B cell (primary cell): ENCODE results near the gene THADA. TPM values are rescaled to one million over a fixed set of nuclear protein-coding genes. Genes with fewer than 3 reads are reported as not detected.

Source experiments
- ATAC-seq: fragments of 200-7000 bp; cut with Tn5 transposase; one replicate; pipeline ENCODE4 v1.10.0; 2021; ENCODE audit warnings: low read depth, mild to moderate bottlenecking, moderate number of reproducible peaks, moderate library complexity
- CTCF ChIA-PET: fragments of 350-600 bp; sonication (Branson Sonifier 250); formaldehyde crosslinking; loops from one replicate; lab custom pipeline; 2021; ENCODE audit warnings: antibody characterized with exemption, inconsistent platforms; lab: Charles Lee
- POLR2A ChIA-PET: fragments of 350-600 bp; sonication (Branson Sonifier 250); formaldehyde crosslinking; loops from one replicate; lab custom pipeline; 2021; ENCODE audit warnings: antibody characterized with exemption; lab: Charles Lee
- DNase-seq: peaks from one replicate; pipeline ENCODE4 v3.0.0; 2013
- H2AFZ ChIP-seq: 2 replicates; pipeline ENCODE4 v1.6.1; 2012; ENCODE audit warnings: mild to moderate bottlenecking, low read depth, low read length; ENCODE audit not compliant: insufficient read depth, poor library complexity, severe bottlenecking
- H3K27ac ChIP-seq, 2 donors: 1 replicate in 1 of 2; 2 replicates in 1 of 2; pipeline ENCODE4 v1.5.1; 2012 to 2013; ENCODE audit warnings: low read length in 2 of 2, mild to moderate bottlenecking in 2 of 2, moderate library complexity in 1 of 2
- H3K27me3 ChIP-seq, 4 experiments: fragments of 200-600 bp in 1 of 4; sonication (generic) in 1 of 4; replicated peaks in 1 of 4; 1 replicate in 2 of 4; 2 replicates in 2 of 4; pipeline versions ENCODE4 v1.6.1 to v1.7.0; 2013 to 2016; ENCODE audit warnings: low read length in 3 of 4, mild to moderate bottlenecking in 2 of 4, mixed read lengths in 1 of 4, moderate library complexity in 1 of 4; ENCODE audit not compliant: insufficient read depth in 4 of 4, control insufficient read depth in 3 of 4; ENCODE audit errors: control extremely low read depth in 1 of 4
- H3K36me3 ChIP-seq, 2 experiments: replicated peaks in 1 of 2; 1 replicate in 1 of 2; 2 replicates in 1 of 2; pipeline versions ENCODE4 v1.6.1 to v1.7.1; 2013; ENCODE audit warnings: low read length in 1 of 2; ENCODE audit not compliant: insufficient read depth in 2 of 2, control insufficient read depth in 1 of 2; ENCODE audit errors: control extremely low read depth in 1 of 2, extremely low read depth in 1 of 2
- H3K4me1 ChIP-seq, 2 donors: fragments of 200-600 bp in 1 of 2; sonication (generic) in 1 of 2; 1 replicate in 1 of 2; 2 replicates in 1 of 2; pipeline versions ENCODE4 v1.5.1 to v1.6.1; 2013 to 2017; ENCODE audit warnings: low read length in 2 of 2; ENCODE audit not compliant: control insufficient read depth in 2 of 2, insufficient read depth in 2 of 2
- H3K4me2 ChIP-seq: replicated peaks from 2 replicates; pipeline ENCODE3; 2012; ENCODE audit warnings: mild to moderate bottlenecking, low read depth, low read length; ENCODE audit not compliant: poor library complexity, severe bottlenecking
- H3K4me3 ChIP-seq, 5 experiments: fragments of 200-600 bp in 1 of 5; sonication (generic) in 1 of 5; 1 replicate in 3 of 5; 2 replicates in 2 of 5; pipeline versions ENCODE4 v1.5.1 to v1.7.0; 2011 to 2016; ENCODE audit warnings: low read length in 4 of 5, mild to moderate bottlenecking in 4 of 5, low read depth in 2 of 5, control low read depth in 1 of 5, moderate library complexity in 1 of 5; ENCODE audit not compliant: insufficient read depth in 1 of 5; ENCODE audit errors: control extremely low read depth in 1 of 5, extremely low read depth in 1 of 5
- H3K79me2 ChIP-seq: fragments of 200-600 bp; sonication (generic); one replicate; pipeline ENCODE4 v1.6.0; 2016; ENCODE audit warnings: low read length; ENCODE audit not compliant: control insufficient read depth, insufficient read depth
- H3K9ac ChIP-seq: fragments of 200-600 bp; sonication (generic); 2 replicates; pipeline ENCODE4 v1.6.1; 2017; ENCODE audit warnings: mild to moderate bottlenecking, low read length, moderate library complexity
- H3K9me3 ChIP-seq, 3 donors: one replicate each; pipeline versions ENCODE4 v1.6.1 to v1.7.1; 2013; ENCODE audit warnings: low read length in 2 of 3; ENCODE audit not compliant: control insufficient read depth in 2 of 3, insufficient read depth in 1 of 3; ENCODE audit errors: control extremely low read depth in 1 of 3
- H4K20me1 ChIP-seq: 2 replicates; pipeline ENCODE4 v1.6.0; 2012; ENCODE audit warnings: mild to moderate bottlenecking, low read length; ENCODE audit not compliant: insufficient read depth, control insufficient read depth, poor library complexity, severe bottlenecking
- H3K27ac Mint-ChIP-seq: one replicate; pipeline ENCODE4 v1.8.0; 2021; ENCODE audit warnings: mixed read lengths
- H3K27me3 Mint-ChIP-seq: one replicate; pipeline ENCODE4 v1.8.0; 2021; ENCODE audit warnings: mixed read lengths
- H3K4me1 Mint-ChIP-seq: one replicate; pipeline ENCODE4 v1.8.0; 2021; ENCODE audit warnings: mixed read lengths
- H3K4me3 Mint-ChIP-seq: one replicate; pipeline ENCODE4 v1.8.0; 2021; ENCODE audit warnings: mixed read lengths
- H3K9me3 Mint-ChIP-seq: one replicate; pipeline ENCODE4 v1.8.0; 2022; ENCODE audit warnings: mixed read lengths; ENCODE audit not compliant: insufficient read depth
- CTCF ChIP-seq: fragments of 200-600 bp; IDR thresholded peaks from one replicate; pipeline ENCODE4 v1.8.0; 2022; ENCODE audit warnings: antibody characterized with exemption, mild to moderate bottlenecking
- EZH2 ChIP-seq: IDR thresholded peaks from 2 replicates; pipeline ENCODE4 v1.6.1; 2012; ENCODE audit warnings: borderline replicate concordance, low read depth, mild to moderate bottlenecking, moderate library complexity, low read length; ENCODE audit not compliant: insufficient read depth, poor library complexity, severe bottlenecking
- WGBS: methylation state at CpG from one replicate; pipeline ENCODE4 v1.1.5; 2013; ENCODE audit warnings: missing lambda C conversion rate; ENCODE audit not compliant: insufficient coverage; 5-methylcytosine and 5-hydroxymethylcytosine counted together
- intact Hi-C: fragments of 100-400 bp; cut with micrococcal nuclease; formaldehyde crosslinking; loops from one replicate; pipeline ENCODE4 v1.10.0; 2022
- polyA plus RNA-seq: library from polyadenylated mRNA; depleted of rRNA; stranded (reverse); fragments of >200 nt; gene quantifications from 2 replicates; pipeline ENCODE4 v1.2.3, GENCODE V29; 2012
- total RNA-seq, 2 donors: library from RNA; stranded (reverse); fragments of 120-200 nt in 1 of 2; gene quantifications; 1 replicate in 1 of 2; 2 replicates in 1 of 2; pipeline versions ENCODE4 v1.2.3 to v1.2.4, GENCODE V29; 2013 to 2022

Gene THADA
- total and polyA plus RNA-seq, 2 donors (not counting 1 experiment from before 2014, with no cell fraction given), result 17.6 to 48.5 TPM

GRCh38 chr2:43344868-43345373, 250.9 kb downstream of the THADA start:
- H3K27ac Mint-ChIP-seq, result no peak overlapping the region

More at GRCh38 chr2:43344868-43345373, 250.9 kb downstream of the THADA start:
- Histone ChIP-seq H3K9ac (no peak overlapping the region), H3K79me2 (no peaks in the 10 kb centered on the region), H3K4me2 (no peak overlapping the region), H3K27ac (no peak overlapping the region), H3K27me3 (no peaks in the 10 kb centered on the region), H3K4me3 (no peak overlapping the region), H3K36me3 (peaks cover 13 to 31% of the 10 kb centered on the region in 2 experiments), H3K4me1 (no peaks in the 10 kb centered on the region), H2AFZ (no peak overlapping the region), H4K20me1 (no peaks in the 10 kb centered on the region), H3K9me3 (no peaks in the 10 kb centered on the region)
- Mint-ChIP-seq H3K27me3 (no peaks in the 10 kb centered on the region), H3K4me1 (no peaks in the 10 kb centered on the region), H3K9me3 (no peaks in the 10 kb centered on the region), H3K4me3 (no peak overlapping the region)
- no peak for TF ChIP-seq EZH2
- TF ChIP-seq CTCF, result no peak
- intact Hi-C loops, result no loop called here
- ATAC-seq (no peak), DNase-seq (no peak)
- ChIA-PET CTCF (no interaction called here), POLR2A (no interaction called here)
- 100% methylated on average over 2 of the region's 5 CpGs for WGBS
